Astrocyte of the hippocampus (primary cell): ENCODE measurements around the gene WAC.
A peak's percentile ranks its signal among the peaks of the same experiment; 100 is the strongest.
"Not testable (repeated sequence)": the region's sequence is repeated elsewhere in the genome, so short reads cannot be mapped to it uniquely, and the experiment has no call there.

Experiments
- DNase-seq: peaks from one replicate; pipeline ENCODE4 v3.0.0; 2011; ENCODE audit warnings: low read depth, low spot score

WAC gene

GRCh38 chr10:28564905-28565304 lies 32.0 kb downstream of the WAC start:
- DNase-seq, result peak; percentile 28

GRCh38 chr10:28566458-28567015 lies 33.6 kb downstream of the WAC start:
- DNase-seq, result no peak

DNA sequence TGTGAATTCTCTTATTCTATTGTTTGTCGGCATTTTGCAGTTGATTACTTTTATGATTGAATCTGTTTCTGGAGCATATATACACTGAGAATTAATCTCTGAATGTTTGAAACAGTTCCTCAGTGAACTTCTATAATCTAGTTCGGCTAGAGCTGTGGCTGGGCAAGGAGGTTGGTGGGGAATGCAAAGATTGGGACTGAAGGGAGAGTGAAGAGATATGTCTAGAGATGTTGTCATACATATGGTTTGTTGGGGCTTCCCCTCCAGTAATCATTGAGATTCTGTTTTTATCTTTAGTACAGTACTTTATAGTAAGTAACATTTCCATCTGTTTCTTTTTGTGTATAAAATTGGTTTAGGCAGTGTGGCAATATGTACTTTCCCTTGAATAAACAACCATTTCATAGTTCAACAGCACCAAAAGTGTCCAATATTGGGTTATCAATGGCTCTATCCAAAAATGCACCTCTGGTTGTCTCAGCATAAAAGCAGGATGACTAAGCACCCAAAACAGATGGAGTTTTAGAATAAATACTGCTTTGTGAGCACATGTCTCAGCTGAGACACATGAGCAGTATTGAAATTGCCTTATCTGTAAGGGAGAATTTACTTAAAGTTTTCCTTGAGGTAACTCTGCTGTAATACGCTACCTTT lies 36.7 kb downstream of the WAC start:
- peak; percentile 32 for DNase-seq

DNA sequence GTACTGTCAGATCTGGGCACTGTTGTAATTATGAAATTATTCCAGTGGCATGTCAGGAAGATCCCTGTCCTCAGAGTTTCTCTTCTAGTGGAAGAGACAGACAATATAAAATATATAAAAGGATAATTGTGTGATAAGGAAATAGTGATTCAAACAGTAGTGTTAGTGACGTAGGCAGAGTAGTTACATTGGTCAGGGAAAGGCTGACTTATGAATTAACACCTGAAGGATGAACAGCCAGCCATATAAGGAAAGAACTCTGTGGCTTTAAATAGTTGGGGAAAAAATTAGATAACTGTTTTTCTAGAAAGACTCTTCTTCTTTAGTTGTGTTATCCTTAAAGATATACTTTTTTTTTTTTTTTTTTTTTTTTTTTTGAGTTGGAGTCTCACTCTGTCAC lies 37.7 kb downstream of the WAC start:
- DNase-seq, result no peak

DNA sequence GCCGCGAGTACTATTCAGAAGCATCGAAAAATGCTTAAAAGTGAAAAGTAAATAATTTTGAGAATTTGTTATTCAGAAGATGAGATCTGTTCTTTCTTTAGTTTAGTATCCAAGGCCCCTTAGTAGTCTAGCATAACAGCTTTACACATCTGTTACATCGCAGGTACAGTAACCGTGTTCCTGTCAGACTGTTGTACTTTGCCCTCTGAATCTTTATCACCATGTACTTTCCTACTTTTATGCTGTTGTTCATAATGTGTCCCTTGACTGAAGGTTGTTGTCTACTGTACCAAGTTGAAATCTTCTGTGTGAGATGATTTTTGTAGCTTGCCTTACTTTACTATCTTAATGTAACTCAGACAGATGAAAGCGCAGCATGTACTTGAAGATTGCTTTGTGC lies 38.3 kb downstream of the WAC start:
- DNase-seq, result no peak

DNA sequence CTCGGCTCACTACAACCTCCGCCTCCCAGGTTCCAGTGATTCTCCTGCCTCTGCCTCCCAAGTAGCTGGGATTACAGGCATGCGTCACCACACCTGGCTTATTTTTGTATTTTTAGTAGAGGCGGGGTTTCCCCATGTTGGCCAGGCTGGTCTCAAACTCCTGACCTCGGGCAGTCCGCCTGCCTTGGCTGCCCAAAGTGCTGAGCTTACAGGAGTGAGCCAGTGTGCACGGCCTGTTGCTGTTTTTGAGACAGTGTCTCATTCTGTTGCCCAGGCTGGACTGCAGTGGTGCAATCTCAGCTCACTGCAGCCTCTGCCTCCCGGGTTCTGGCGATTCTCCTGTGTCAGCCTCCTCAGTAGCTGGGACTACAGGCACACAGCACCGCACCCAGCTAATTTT lies 41.3 kb downstream of the WAC start:
- DNase-seq, result not testable (repeated sequence)

DNA sequence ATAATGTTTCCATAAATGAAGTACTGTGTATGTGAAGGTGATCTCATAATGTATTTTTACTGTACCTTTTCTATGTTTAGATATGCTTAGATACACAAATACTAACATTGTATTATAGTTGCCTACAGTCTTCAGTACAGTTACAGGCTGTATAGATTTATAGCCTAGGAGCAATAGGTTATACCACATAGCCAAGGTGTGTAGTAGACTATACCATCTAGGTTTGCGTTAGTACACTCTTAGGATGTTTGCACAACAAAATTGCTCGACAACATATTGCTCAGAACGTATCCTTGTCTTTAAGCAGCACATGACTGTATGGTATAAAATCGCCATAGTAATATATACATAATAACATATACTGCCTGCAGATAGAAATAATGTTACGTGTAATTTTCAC lies 42.9 kb downstream of the WAC start:
- DNase-seq, result no peak

DNA sequence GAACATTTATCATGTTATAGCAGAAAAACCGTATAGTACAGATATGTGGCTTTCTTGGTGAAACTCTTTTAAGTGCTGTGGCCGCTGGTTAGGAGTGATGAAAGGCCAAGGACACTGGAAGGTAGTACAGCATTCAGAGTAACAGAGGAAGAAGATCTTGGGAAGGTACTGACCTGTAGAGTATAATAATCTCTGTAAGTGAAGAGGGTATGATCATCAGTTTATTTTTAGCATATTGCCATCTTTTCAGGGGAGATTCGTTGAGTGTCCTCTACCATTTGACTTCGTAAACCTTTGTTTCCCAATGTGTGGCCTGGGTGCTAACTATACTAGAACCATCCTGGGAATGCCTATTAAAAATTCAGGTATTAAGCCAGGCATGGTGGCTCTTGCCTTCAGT lies 44.6 kb downstream of the WAC start:
- DNase-seq, result no peak

- no peak for DNase-seq
Measured at GRCh38 chr10:28578454-28578853, 45.5 kb downstream of the WAC start.

GRCh38 chr10:28580825-28581224 lies 47.9 kb downstream of the WAC start:
- DNase-seq, result no peak

DNA sequence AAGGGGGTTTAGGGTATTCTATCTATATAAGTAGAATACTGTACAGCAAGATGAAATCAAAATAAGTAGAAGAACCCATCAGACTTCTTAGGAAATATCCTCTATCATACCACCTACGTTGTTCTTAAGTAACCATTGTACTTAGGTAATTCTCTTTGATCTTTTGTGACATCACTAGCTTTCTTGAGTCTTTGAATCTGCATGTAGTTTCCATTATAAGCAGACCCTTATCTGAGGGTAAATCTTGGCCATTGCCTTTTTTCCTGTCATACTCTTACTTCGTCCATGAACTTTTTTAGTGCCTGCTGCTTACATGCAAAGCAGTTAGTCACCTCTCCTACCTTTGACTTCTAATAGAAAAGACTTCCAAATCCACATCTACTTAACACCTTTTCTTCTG lies 49.0 kb downstream of the WAC start:
- DNase-seq, result no peak

DNA sequence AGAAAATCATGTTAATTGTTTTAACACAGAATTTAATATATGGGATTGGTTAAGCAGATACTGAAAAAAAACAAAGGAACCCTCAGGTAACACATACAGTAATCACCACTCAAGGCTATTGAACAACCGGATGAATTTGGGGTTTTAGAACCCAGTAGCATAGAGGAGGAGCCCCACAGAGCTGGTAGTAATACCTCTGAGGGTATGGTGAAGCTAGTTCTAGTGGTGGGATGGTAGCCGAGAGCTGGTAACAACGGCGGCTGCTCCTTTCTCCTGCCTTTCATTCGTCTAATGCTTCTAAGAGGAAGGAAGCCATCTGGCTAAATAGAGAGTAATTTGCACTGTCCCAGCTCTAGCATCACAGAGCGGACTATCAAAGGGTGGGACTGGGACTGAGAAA lies 52.2 kb downstream of the WAC start:
- no peak for DNase-seq

DNA sequence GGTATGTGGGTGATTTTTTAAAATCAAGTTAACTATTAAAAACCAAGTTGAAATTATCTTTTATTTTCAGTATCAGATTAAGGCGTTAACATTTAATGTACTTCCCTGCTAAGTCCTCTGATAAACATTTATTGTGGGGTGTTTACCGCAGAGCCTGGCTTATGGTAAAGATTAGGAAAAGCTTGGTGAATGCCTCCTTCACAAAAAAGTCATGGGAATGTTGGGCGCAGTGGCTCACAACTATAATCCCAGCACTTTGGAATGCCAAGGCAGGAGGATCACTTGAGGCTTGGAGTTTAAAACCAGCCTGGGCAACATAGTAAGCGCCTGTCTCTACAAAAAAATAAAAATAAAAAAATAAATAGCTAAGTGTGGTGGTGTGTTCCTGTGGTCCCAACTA lies 53.3 kb downstream of the WAC start:
- no peak for DNase-seq

GRCh38 chr10:28587270-28587969 lies 54.5 kb downstream of the WAC start:
- DNase-seq, result peak; percentile 22

- peak; percentile 63 for DNase-seq
Measured at GRCh38 chr10:28587970-28588290, 55.0 kb downstream of the WAC start.

GRCh38 chr10:28592953-28593352 lies 60.0 kb downstream of the WAC start:
- peak; percentile 19 for DNase-seq

GRCh38 chr10:28593811-28594210 lies 60.9 kb downstream of the WAC start:
- DNase-seq, result no peak

GRCh38 chr10:28594406-28594805 lies 61.5 kb downstream of the WAC start:
- no peak for DNase-seq

DNA sequence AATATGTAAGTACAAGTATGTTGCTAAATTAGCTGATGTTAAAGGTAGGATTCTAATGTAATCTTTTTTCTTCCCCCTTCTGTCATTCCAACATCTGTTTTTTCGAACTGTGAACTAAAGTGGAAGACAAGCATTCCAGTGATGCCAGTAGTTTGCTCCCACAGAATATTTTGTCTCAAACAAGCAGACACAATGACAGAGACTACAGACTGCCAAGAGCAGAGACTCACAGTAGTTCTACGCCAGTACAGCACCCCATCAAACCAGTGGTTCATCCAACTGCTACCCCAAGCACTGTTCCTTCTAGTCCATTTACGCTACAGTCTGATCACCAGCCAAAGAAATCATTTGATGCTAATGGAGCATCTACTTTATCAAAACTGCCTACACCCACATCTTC lies 62.7 kb downstream of the WAC start:
- DNase-seq, result peak; percentile 55

DNA sequence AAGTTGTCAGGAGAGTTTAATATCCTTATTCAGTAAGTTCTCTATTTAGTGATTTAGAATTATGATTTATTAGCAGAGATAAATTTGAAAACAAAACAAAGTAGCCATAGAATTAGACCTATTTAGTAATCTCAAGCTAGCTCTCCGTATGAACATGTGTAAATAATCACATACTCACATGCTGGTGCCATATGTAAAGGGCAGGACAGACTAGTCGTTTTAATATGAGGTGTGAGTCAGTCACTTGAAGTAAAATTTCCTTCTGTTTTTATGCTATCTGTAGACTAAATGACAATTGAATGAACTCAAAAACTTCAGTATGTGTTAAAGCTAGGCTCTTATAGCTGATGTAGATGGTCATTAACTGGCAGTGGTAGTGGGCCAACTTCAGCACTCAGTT lies 67.1 kb downstream of the WAC start:
- DNase-seq, result no peak

- DNase-seq, result no peak
Measured at GRCh38 chr10:28601012-28601411, 68.1 kb downstream of the WAC start.

DNA sequence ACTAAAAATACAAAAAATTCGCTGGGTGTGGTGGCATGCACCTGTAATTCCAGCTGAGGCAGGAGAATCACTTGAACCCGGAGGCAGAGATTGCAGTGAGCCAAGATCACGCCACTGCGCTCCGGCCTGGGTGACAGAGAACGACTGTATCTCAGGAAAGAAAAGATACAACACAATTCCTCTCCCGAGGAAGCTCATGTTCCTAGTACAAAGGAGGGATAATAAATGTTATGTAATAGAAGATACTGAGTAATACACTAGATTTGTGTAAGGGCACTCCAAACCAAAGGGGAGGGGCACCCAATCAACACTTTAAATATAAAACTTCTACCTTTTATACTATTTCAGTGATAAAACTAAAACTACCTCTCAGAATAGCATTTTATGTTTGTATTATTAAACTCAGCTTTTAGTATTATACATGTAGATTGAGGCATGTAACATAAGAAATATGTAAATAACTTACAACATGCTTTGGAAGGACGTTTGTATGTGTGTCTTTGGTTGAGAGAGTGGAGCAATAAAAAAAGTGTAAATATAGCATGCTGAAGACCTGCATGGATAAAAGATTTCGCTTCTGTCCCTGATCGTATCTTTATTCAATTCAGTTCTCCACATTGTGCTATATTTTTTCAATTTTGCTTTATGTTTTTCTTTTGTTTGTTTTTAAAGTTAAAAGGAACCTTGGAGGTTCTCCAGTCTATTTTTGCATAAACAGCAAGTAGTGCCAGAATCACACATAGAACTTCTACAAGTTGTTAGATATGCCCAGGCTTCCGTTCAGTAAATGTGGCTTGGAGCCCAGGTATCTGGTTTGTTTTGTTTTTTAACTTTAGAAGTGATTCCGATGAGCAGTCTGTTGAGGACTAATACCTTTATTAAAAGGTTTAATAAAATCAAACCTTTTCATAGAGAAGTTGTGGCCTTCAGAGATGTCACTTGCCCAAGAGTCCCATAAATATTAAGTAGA lies 71.9 kb downstream of the WAC start:
- DNase-seq, result no peak
